Stimulated activated CD8-positive, alpha-beta memory T cell treated with anti-CD3 and anti-CD28 coated beads, Interleukin-15, amount 100 ng/mL, for 48 hours (primary cell): ENCODE data around the gene ZPLD1.

Experiments used
- DNase-seq, 2 donors: peaks; one replicate each; pipeline ENCODE4 v3.0.0-alpha.2; 2020; ENCODE audit warnings: low read depth in 2 of 2

ZPLD1 gene

DNA sequence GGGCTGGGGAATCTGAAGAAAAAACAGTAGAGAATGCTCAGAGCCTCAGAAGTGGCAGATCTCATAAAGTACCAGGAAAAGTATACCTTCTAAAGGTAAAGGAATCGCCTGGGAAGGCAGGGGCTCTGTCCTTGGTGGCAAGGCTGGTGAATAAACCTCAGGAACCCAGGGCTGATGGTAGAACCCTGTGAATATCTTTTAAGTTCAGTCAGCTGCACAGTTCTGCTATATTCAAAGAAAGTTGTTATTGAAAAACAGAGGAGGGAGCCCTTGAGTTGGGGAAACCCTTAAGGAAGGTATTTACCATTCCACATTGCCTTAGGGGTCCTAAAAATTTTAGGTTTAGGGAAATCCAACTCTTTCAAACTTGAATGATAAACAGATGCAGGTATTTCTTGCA is 31.2 kb downstream of the ZPLD1 start:
- DNase-seq: no peak

DNA sequence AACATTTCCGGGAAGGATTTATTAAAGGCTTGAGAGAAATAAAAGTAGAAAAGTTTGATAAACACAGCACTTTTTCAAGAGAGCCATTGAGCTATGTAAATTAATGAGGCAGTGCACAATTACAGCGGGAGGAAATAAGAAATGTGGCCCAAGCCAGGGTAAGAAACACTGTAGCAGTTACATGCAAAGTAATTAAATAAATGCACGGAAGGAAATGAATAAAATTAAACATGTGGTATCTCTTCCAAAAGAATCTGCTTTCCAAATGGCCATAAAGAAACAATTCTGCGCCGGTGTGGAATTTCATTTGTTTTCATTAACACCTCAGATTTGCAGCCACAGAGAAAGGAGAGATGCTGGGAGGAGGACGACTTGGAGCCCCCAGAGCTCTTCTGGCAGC is 35.3 kb downstream of the ZPLD1 start:
- no peak for DNase-seq

DNA sequence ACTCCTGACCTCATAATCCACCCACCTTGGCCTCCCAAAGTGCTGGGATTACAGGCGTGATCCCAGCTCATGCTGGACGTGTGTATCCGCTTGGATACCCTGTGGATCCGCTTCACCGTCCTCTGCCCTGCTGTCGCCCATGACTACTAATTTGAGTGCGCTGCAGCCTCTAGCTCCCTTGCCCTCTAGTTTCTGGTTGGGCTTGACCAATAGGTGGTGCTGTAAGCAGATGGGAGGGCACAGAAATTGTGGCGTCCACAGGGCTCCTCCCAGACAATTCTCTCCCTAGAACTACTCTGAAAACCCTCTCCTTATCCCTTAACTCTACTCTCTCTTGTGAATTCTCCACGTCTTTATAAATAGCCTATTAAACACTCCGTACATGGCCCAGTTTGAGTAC is 36.2 kb downstream of the ZPLD1 start:
- no peak for DNase-seq

DNA sequence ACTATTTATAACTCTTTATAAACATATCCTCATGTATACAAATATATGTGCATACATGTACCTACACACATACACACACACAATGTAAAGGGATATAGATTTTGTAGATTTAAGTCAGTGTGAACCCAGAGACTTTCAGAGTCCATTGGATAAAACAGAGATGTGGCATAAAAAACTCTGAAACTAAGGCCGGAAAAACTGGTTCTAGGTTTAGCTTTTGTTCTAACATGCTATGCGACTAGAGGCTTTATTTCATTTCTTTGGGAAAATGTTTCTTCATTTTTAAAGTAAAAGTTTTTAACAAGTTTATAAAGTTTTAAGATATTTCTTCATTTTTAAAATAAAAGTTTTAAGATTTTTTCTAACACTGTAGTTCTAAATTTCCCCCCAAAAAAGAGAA is 36.7 kb downstream of the ZPLD1 start:
- no peak for DNase-seq

DNA sequence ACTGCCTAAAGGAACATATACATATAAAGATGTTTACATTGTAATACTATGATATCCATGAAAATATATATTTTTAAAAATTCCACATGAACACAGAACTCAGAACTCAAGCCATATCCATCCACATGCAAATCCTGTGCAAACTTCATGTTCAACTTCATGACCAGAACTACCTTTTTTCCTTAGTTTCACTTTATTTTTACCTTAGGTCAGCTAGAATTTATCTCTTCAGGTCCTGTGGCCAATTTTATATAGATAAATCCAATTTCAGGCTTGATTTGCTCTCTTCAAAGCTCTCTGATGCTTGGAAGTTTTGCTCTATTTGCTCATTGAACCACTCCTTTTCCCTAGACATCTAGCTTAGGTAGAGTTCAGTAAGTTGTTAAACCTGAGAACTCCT is 38.8 kb downstream of the ZPLD1 start:
- DNase-seq: no peak

DNA sequence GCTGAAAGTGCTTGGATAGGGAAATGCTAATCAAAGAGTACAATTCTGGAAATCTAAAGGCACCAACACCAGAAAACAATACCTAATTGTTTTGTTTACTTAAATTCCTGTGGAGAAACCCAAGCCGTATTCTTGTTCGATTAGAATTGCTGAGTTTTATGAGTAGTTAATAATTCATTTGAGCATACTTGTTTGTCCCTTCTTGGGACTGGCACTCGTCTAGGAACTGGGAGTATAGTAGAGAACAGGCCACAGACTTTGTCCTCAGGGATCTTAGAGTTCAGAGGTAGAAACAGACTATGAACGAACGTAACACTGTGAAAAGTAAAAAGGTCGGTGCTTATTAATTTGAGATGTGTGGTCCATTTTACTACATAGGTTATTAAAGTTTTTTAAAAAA is 39.4 kb downstream of the ZPLD1 start:
- DNase-seq: no peak

DNA sequence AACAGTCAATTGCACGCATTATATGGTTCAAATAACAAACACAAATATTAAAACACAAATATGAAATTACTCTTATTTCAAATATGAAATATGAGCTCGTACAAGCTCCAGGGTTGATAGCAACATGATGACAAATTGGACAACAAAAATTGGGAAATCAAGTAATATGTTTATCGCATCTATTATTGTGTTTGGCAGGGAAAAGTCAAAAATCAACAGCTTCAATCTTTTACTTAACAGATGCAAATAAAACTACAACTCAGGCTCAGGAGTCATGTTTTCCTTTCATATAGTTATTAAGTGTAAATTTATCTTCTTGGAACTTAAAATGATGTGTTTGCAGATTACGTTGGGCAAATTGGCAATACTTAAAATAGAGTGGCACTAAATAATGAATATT is 41.4 kb downstream of the ZPLD1 start:
- no peak for DNase-seq

DNA sequence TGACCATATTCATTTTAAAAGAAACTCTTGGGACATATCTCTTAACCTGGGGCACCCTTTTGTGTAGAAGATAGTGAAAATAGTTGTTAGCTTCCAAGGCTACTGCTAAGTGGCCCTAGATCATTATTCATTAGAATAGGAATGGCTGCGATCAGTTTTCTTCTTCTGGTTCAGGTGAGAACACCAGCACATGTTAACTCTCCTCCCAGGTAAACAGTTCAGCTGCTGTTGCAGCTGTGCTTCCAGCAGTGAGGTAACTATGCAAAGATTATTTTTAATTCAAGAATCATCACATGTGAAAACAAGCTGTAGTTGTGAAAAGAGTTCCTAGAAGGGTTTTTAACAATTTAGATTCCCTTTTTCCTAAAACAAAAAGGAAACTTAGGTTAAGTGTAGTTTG is 43.3 kb downstream of the ZPLD1 start:
- no peak for DNase-seq

DNA sequence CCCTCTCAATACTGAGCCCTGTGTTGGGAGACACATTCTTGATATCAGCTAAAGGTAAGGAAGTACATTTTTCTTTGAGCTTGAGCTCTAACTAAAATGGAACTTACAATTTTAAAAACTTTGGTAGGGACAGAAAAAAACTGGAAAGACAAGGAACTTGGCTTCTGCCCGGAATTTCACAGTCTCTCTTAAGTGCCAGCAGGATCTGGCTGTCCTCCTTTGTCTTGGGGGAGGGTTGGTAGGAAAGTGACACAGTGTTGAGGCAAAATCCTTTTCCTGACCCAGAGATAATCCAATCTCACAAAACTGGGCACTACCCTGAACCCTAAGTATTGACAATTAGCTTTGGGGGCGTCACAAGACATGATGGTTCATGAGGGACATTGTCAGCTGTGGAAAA is 45.3 kb downstream of the ZPLD1 start:
- DNase-seq: no peak

DNA sequence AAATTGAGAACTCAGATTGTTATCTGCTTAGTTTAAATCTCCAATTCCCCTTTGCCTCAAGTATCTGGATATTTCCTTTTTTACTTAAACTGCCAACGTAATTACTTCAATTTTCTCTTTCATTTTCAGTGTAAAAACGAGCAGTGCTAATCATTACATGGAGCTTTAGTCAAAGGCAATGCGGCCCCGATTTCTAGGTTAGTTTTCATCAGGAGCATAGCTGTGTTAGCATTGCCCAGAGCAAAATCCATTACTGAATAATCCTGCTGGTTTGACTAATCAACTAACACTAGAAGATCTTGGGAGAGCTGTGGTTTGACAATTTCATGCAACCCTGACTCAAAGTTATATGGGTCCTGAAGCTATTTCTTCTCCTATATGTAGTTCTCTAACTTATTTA is 46.2 kb downstream of the ZPLD1 start:
- DNase-seq: no peak

DNA sequence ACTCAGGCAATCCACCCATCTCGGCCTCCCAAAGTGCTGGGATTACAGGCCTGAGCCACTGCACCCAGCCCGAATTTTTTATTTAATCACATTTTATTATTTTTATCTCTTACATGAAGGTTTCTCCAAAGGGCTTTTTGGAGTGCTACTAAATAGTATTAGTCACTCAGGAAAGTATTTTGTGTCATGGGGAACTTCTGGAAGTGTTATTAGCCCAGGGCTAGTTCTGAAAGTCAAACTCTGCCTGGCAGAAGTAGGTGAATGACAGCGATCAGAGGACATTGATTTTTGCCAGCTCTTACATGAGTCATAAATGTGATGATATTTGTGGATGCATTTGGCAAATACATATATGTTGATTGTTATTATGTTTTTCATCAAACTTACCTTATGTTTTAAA is 48.7 kb downstream of the ZPLD1 start:
- no peak for DNase-seq

DNA sequence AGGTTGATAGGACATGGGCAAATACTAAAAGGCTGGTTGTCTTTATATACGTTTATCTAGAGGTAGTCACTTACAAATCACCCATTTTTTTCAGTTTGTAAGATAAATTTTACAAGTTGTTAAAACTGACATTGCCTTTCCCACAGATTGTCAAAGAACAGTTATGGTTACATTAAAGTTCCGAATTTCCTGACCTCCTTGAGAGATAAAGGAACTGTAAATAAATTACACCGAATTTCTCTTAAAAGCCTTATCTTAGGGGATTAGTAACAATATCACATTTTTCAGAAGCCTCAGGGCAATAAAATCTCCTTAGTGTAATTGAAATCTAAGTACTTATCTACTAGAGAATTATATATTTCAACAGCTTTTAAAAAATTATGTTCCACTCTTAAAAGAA is 49.5 kb downstream of the ZPLD1 start:
- no peak for DNase-seq

DNA sequence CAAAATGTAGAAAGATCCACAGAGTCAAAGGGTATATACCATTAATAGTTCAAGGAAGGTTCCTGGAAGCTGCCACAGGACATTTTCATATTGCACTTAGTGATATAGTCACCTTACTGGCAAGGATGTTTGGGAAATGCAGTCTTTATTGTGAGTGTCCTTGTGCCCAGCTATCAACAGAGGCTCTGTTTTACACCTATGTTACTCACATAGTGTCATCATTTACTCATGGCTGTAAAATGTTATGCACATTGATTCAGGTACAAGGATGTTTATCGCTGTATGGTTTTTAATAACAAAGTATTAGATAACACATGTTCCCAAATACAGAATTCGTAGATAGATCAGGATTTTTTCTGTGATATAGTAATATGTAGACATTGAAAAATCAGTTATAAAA is 50.9 kb downstream of the ZPLD1 start:
- no peak for DNase-seq

DNA sequence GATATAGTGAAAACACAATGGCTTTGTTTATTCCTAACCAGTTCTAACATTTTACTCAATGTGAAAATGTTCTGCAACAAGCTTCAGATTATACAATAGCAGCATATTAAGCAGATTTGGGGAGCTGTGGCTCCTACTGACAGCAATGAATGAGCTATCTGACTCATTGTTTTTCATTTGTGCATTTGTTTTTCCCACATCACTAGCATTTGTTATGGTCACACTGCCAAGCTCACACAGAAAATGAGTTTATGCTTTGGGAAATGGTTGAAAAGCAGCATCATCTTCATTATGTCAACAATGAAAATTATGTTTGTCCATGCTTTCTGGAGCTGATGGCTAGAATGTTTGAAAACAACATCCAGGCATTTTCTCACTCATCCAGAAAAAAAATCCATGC is 53.5 kb downstream of the ZPLD1 start:
- no peak for DNase-seq

DNA sequence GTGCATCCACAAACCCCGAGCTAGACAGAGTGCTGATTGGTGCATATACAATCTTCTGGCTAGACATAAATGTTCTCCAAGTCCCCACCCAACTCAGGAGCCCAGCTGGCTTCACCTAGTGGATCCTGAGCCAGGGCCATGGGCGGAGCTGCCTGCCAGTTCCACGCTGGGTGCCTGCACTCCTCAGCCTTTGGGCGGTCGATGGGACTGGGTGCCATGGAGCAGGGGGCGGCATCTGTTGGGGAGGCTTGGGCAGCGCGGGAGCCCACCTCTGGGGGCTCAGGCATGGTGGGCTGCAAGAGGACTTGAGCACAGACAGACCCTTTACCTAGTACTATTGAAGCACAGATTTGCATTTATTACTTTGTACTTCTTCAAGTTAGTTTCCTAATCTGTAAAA is 57.5 kb downstream of the ZPLD1 start:
- no peak for DNase-seq

DNA sequence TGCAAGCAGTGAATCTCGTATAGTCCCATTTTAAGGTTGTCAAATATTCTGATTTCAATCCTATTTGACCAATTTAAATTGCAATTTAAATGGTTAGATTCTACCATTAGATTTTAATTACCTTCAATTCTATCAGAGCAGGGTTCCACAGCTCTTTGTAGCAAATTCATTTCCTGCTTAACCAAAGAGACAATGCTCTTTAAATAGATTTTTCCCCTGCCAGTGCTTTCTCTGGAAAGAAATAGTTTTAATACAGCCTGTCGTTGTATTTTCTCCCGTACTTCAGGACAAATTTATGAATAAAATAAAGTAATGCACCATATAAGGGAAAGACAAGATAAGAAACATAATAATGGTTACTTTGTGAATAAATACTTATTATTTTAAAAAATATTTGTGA is 62.8 kb downstream of the ZPLD1 start:
- no peak for DNase-seq

DNA sequence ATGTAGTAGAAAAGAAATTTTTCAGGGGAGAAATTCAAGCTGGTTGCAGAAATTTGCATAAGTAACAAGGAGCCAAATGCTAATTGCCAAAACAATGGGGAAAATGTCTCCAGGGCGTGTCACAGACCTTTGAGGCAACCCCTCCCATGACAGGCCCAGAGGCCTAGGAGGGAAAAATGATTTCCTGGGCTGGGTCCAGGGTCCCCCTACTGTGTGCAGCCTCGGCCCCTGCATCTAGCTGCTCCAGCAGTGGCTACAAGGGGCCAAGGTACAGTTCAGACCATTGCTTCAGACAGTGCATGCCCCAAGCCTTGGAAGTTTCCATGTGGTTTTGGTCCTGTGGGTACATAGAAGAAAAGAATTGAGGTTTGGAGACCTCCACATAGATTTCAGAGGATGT is 70.7 kb downstream of the ZPLD1 start:
- DNase-seq: no peak

DNA sequence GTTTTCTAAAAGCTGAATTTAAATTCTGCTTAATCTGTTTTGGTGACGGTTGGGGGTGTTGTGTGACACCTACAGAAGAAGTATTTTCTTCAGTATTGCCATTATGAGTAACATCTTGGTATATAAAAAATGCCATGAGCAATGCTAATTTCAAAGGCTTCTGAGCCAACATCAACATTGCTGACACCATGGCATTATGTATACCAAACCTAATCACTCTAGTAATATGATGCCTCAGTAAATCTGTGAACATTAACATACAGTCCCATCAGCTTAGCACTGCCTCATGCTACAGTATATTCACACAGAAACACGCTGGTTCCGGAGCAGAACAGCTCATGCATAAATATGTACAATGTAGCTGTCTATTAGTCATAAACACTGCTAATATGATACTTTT is 75.8 kb downstream of the ZPLD1 start:
- no peak for DNase-seq

DNA sequence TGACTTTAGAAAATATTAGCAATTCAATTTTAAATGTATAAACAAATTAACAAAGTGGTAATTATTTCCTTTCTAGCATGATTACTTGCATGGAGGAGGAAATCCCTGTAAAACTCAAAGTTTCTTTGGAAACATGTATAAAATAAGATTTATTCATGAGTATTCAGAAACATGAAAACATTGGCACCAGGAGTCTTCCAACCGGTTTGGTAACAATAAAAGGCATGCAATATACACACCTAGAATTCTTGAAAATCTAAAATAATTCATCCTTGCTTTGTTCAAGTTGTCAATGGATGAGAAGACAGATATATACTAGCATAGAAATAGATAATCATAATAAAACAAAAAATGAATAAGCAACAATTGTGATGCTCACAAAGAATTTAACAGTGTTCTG is 76.4 kb downstream of the ZPLD1 start:
- no peak for DNase-seq

DNA sequence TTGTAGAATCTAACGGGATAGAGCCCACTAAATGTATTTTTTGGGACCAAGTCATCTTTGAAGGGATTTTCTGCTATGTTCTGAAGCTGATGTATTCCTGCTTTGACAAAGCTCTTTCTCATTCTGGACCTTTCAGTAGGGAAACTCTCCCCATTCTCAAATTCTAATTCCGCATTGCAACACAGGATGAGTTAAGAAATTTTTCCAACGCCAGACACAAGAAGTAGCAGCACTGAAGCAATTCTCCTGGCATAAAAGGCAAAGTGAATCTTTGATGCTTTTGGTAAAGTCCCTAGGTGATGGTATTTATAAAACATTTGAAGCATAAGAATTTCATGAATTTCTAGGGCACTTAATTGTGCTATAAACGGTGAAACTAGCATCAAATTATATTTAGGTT is 76.8 kb downstream of the ZPLD1 start:
- no peak for DNase-seq

DNA sequence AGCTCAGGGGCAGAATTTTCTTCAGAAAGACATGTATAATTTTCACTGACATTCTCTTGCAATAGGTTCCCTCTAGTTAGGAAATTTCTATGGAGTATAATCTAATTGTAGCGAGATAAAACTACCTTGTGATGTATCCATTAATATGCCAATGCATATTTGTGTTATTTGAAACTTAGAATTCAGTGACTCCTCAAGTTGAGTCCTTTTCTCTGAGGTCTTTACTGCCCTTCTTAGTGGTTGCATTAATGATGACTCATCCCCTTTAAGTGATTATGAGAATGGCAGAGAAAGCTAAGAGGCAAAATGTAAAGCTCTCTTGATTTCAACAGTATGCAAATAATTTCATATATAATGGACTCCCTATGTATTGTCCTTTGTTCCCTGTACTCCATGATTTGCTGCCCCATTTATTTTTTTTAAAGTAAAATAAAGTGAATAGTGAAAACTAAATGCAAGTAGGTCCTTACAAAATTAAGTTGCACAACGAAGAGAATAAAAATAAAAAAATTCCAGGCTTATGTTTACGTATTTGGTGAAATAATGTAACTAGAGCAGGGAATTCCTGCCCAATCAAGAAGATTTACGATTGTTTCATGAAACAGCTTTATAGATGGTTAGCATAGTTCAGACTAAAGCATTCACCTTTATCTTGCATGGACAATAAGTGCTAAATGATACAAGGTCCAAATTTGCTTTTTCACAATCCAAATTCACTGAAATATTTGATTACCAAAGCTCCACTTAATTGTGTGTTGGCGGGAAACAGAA is 78.1 kb downstream of the ZPLD1 start:
- DNase-seq: no peak

DNA sequence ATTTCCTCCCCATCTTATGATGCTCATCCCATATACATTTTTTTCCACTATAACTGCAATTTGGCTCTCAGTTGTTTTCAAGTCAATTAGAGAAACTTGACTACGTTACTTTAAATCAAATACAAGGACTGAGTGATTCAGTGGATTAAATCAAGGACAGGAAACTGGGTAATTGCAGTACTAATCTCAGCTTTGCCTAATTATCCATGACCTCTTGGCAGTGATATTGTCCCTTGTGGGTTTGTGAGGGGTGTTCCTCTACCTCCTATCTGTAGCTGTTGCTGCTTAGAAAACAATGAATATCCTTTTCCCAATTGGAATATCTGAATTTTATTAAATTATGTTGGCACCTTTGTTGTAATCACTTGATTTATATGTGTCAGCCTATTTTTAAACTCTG is 79.4 kb downstream of the ZPLD1 start:
- DNase-seq: no peak

DNA sequence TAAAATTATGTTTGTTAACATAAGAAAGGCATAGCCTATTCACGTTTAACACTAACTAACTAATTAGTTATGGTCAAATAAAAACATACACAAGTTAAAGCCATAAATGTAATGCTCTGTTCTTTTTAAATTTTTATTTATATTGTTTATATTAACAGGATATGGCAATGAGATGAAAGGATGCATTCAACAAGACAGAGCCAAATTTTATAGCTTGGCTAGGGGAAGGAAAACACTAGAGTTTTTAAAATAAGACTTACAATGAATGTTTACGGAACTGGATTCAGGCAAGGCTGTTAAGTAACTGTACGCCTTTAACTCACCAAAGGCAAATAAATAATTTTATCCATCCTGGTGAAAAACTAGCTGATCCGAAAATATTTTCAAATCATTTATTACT is 86.4 kb downstream of the ZPLD1 start:
- no peak for DNase-seq

DNA sequence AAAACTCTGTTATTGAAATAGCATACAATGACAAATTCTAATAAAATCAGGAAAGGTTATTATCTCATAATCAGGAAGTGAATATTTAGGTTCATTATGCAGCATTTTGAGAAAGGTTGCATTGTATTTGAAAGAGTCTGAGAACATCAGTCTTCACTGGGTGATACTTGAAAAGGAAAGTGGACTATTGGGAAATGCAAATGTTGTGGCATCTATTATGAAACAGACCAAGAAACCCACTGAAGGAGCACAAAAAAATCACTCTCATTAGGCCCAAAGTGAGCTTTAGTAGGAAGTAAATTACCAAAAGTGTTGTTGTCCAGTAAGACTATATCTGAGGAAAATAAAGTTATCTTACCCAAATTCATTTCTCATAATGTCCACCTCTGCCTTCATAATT is 90.8 kb downstream of the ZPLD1 start:
- DNase-seq: no peak
